Liver (tissue), 3 donors: ENCODE measurements around the gene SARM1.

Experiments used
- CTCF ChIP-seq: fragments of 150-350 bp; IDR thresholded peaks from 2 replicates; pipeline ENCODE4 v1.5.1; 2017; ENCODE audit warnings: improper control_type of control experiment, low read depth, low read length; ENCODE audit not compliant: missing input control
- FOXA1 ChIP-seq: IDR thresholded peaks from 2 replicates; pipeline ENCODE4 v1.6.1; 2016; ENCODE audit warnings: antibody characterized with exemption
- RAD21 ChIP-seq, 2 donors: IDR thresholded peaks; 2 replicates each; pipeline ENCODE4 v1.6.1; 2016; ENCODE audit warnings: antibody characterized with exemption in 2 of 2, mild to moderate bottlenecking in 2 of 2
- REST ChIP-seq: IDR thresholded peaks from 2 replicates; pipeline ENCODE4 v1.6.1; 2016; ENCODE audit warnings: antibody characterized with exemption, mild to moderate bottlenecking
- RXRA ChIP-seq, 2 donors: IDR thresholded peaks; 2 replicates each; pipeline ENCODE4 v1.6.1; 2017 to 2018; ENCODE audit warnings: antibody characterized with exemption in 2 of 2, mild to moderate bottlenecking in 1 of 2
- SP1 ChIP-seq: IDR thresholded peaks from 2 replicates; pipeline ENCODE4 v1.6.1; 2018; ENCODE audit warnings: antibody characterized with exemption, mild to moderate bottlenecking
- TAF1 ChIP-seq: conservative IDR thresholded peaks from 2 replicates; pipeline ENCODE4 v1.6.1; 2016; ENCODE audit warnings: antibody characterized with exemption, mild to moderate bottlenecking
- ZBTB33 ChIP-seq: IDR thresholded peaks from 2 replicates; pipeline ENCODE4 v1.6.1; 2016; ENCODE audit warnings: antibody characterized with exemption
- TF ChIP-seq, protein P1 (sequence below): IDR thresholded peaks from 2 replicates; pipeline ENCODE4 v1.6.1; 2016; ENCODE audit warnings: antibody characterized with exemption
- donor health status: healthy.
- donor health status: healthy.

GRCh38 chr17:28342313-28342712 is 29.2 kb upstream of the SARM1 start:
- TF ChIP-seq CTCF (no peak), ZBTB33 (no peak), RXRA (IDR thresholded peaks at IDR 0.05) (no peak), TAF1 (no peak), FOXA1 (no peak), RAD21 (IDR thresholded peaks at IDR 0.05) (no peak), REST (no peak), SP1 (no peak)
- TF ChIP-seq, protein P1, sequence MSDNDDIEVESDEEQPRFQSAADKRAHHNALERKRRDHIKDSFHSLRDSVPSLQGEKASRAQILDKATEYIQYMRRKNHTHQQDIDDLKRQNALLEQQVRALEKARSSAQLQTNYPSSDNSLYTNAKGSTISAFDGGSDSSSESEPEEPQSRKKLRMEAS, result no peak
